Right forelimb (tissue), 1 donor: ENCODE data around the gene USP9Y.
"Not testable (repeated sequence)": the region's sequence is repeated elsewhere in the genome, so short reads cannot be mapped to it uniquely, and the experiment has no call there.

Experiments
- DNase-seq: peaks from one replicate; pipeline ENCODE4 v3.0.0-alpha.2; 2018

USP9Y gene

GRCh38 chrY:12701181-12701695 lies at the start of gene USP9Y:
TSS of gene USP9Y (plus strand) at chrY:12701231. CDS start at chrY:12709448, 8,217 bp downstream.
- DNase-seq: no peak

GRCh38 chrY:12651621-12652036 lies 49.4 kb upstream of the USP9Y start:
- no peak for DNase-seq

GRCh38 chrY:12661745-12662681 lies 39.0 kb upstream of the USP9Y start:
- peak; percentile 86 for DNase-seq

- peak; percentile 51 for DNase-seq
Measured at GRCh38 chrY:12662745-12663591, 38.1 kb upstream of the USP9Y start.

- DNase-seq: not testable (repeated sequence)
Measured at GRCh38 chrY:12663845-12664244, 37.2 kb upstream of the USP9Y start.

GRCh38 chrY:12678111-12678510 lies 22.9 kb upstream of the USP9Y start:
- DNase-seq: no peak

GRCh38 chrY:12681535-12681934 lies 19.5 kb upstream of the USP9Y start:
- DNase-seq: no peak

GRCh38 chrY:12688337-12688736 lies 12.7 kb upstream of the USP9Y start:
- no peak for DNase-seq

- DNase-seq: no peak
Measured at GRCh38 chrY:12700087-12700486, 944 bp upstream of the USP9Y start.

- no peak for DNase-seq
Measured at GRCh38 chrY:12702174-12702573, 1.1 kb downstream of the USP9Y start.

- no peak for DNase-seq
Measured at GRCh38 chrY:12710460-12710859, 9.4 kb downstream of the USP9Y start.

- no peak for DNase-seq
Measured at GRCh38 chrY:12715376-12715775, 14.3 kb downstream of the USP9Y start.

GRCh38 chrY:12729746-12730145 lies 28.7 kb downstream of the USP9Y start:
- DNase-seq: no peak

GRCh38 chrY:12733625-12734024 lies 32.6 kb downstream of the USP9Y start:
- DNase-seq: no peak

- no peak for DNase-seq
Measured at GRCh38 chrY:12734051-12734450, 33.0 kb downstream of the USP9Y start.

- DNase-seq: no peak
Measured at GRCh38 chrY:12741414-12741813, 40.4 kb downstream of the USP9Y start.

- no peak for DNase-seq
Measured at GRCh38 chrY:12742725-12743124, 41.7 kb downstream of the USP9Y start.

- DNase-seq: no peak
Measured at GRCh38 chrY:12744091-12744490, 43.1 kb downstream of the USP9Y start.

- DNase-seq: no peak
Measured at GRCh38 chrY:12749293-12749692, 48.3 kb downstream of the USP9Y start.

GRCh38 chrY:12752856-12753255 lies 51.8 kb downstream of the USP9Y start:
- DNase-seq: no peak

- DNase-seq: no peak
Measured at GRCh38 chrY:12756021-12756420, 55.0 kb downstream of the USP9Y start.

GRCh38 chrY:12765976-12766375 lies 64.9 kb downstream of the USP9Y start:
- DNase-seq: no peak

GRCh38 chrY:12784521-12784920 lies 83.5 kb downstream of the USP9Y start:
- DNase-seq: no peak
